Memory B cell (primary cell): ENCODE data around the gene ULK3.

ENCODE experiments used
- ATAC-seq: fragments of 150-1000 bp; cut with Tn5 transposase; 2 replicates; pipeline ENCODE4 v1.10.0; 2021; ENCODE audit warnings: low read depth, mild to moderate bottlenecking, moderate library complexity
- DNase-seq, 2 donors: peaks; one replicate each; pipeline ENCODE4 v3.0.0; 2022; ENCODE audit warnings: low spot score in 2 of 2
- H3K27ac Mint-ChIP-seq: one replicate; pipeline ENCODE4 v1.8.0; 2022; ENCODE audit warnings: mild to moderate bottlenecking, moderate library complexity, mixed read lengths
- H3K27me3 Mint-ChIP-seq: one replicate; pipeline ENCODE4 v1.8.0; 2022; ENCODE audit warnings: mixed read lengths
- H3K36me3 Mint-ChIP-seq: one replicate; pipeline ENCODE4 v1.8.0; 2022; ENCODE audit warnings: mild to moderate bottlenecking, mixed read lengths
- H3K4me1 Mint-ChIP-seq: one replicate; pipeline ENCODE4 v1.8.0; 2022; ENCODE audit warnings: mixed read lengths
- H3K4me3 Mint-ChIP-seq: one replicate; pipeline ENCODE4 v1.8.0; 2022; ENCODE audit warnings: mild to moderate bottlenecking, moderate library complexity, mixed read lengths
- H3K9me3 Mint-ChIP-seq: one replicate; pipeline ENCODE4 v1.8.0; 2022; ENCODE audit warnings: mixed read lengths

The ULK3 gene

GRCh38 chr15:74840851-74841775, 1.8 kb downstream of the ULK3 start:
- peaks cover 42% of the 10 kb centered on the region for H3K4me1 Mint-ChIP-seq
- DNase-seq (no peak), ATAC-seq (no peak)
- H3K4me3 Mint-ChIP-seq: no peak overlapping the region
- H3K27ac Mint-ChIP-seq: no peak overlapping the region
- no peaks in the 10 kb centered on the region for H3K36me3 Mint-ChIP-seq
- H3K9me3 Mint-ChIP-seq: no peaks in the 10 kb centered on the region
- no peaks in the 10 kb centered on the region for H3K27me3 Mint-ChIP-seq

- Mint-ChIP-seq H3K4me1 (peaks cover 36% of the 10 kb centered on the region), H3K27ac (no peak overlapping the region), H3K36me3 (no peaks in the 10 kb centered on the region), H3K27me3 (no peaks in the 10 kb centered on the region), H3K4me3 (no peak overlapping the region), H3K9me3 (no peaks in the 10 kb centered on the region)
- ATAC-seq (no peak), DNase-seq (no peak)
Measured at GRCh38 chr15:74839526-74840395, 3.2 kb downstream of the ULK3 start.

GRCh38 chr15:74838746-74839525, 4.0 kb downstream of the ULK3 start:
- peaks cover 29% of the 10 kb centered on the region for H3K4me1 Mint-ChIP-seq
- H3K27ac Mint-ChIP-seq: no peak overlapping the region
- no peaks in the 10 kb centered on the region for H3K9me3 Mint-ChIP-seq
- H3K36me3 Mint-ChIP-seq: no peaks in the 10 kb centered on the region
- H3K27me3 Mint-ChIP-seq: no peaks in the 10 kb centered on the region
- DNase-seq: no peak
- H3K4me3 Mint-ChIP-seq: no peak overlapping the region
- ATAC-seq: no peak

- Mint-ChIP-seq H3K4me1 (peaks cover 27% of the 10 kb centered on the region), H3K27ac (no peak overlapping the region), H3K9me3 (no peaks in the 10 kb centered on the region), H3K36me3 (no peaks in the 10 kb centered on the region), H3K4me3 (no peak overlapping the region), H3K27me3 (no peaks in the 10 kb centered on the region)
- DNase-seq (no peak), ATAC-seq (no peak)
Measured at GRCh38 chr15:74838137-74838516, 4.8 kb downstream of the ULK3 start.

- DNase-seq: no peak
- no peaks in the 10 kb centered on the region for H3K9me3 Mint-ChIP-seq
- H3K4me3 Mint-ChIP-seq: no peak overlapping the region
- H3K27me3 Mint-ChIP-seq: no peaks in the 10 kb centered on the region
- H3K27ac Mint-ChIP-seq: peak overlapping the region; percentile 40
- H3K4me1 Mint-ChIP-seq: peaks cover 31% of the 10 kb centered on the region
- H3K36me3 Mint-ChIP-seq: no peaks in the 10 kb centered on the region
- ATAC-seq: no peak
Measured at GRCh38 chr15:74837482-74838136, 5.3 kb downstream of the ULK3 start.

- ATAC-seq: no peak
- H3K27me3 Mint-ChIP-seq: no peaks in the 10 kb centered on the region
- no peak overlapping the region for H3K4me3 Mint-ChIP-seq
- H3K9me3 Mint-ChIP-seq: no peaks in the 10 kb centered on the region
- peak overlapping the region; percentile 40 for H3K27ac Mint-ChIP-seq
- H3K36me3 Mint-ChIP-seq: no peaks in the 10 kb centered on the region
- no peak for DNase-seq
- peaks cover 25% of the 10 kb centered on the region for H3K4me1 Mint-ChIP-seq
Measured at GRCh38 chr15:74836846-74837245, 6.1 kb downstream of the ULK3 start.

- DNase-seq (peak; percentile 32 to 53), ATAC-seq (peak; percentile 60)
- no peak overlapping the region for H3K4me3 Mint-ChIP-seq
- H3K27ac Mint-ChIP-seq: no peak overlapping the region
- H3K36me3 Mint-ChIP-seq: no peaks in the 10 kb centered on the region
- no peaks in the 10 kb centered on the region for H3K27me3 Mint-ChIP-seq
- H3K4me1 Mint-ChIP-seq: peaks cover 12% of the 10 kb centered on the region
- H3K9me3 Mint-ChIP-seq: no peaks in the 10 kb centered on the region
Measured at GRCh38 chr15:74835312-74835823, 7.6 kb downstream of the ULK3 start.

- DNase-seq: no peak
Measured at GRCh38 chr15:74833376-74834107, 9.4 kb downstream of the ULK3 start.

GRCh38 chr15:74832826-74833225, 10.1 kb downstream of the ULK3 start:
- Mint-ChIP-seq H3K4me3 (no peak overlapping the region), H3K27ac (no peak overlapping the region), H3K9me3 (no peaks in the 10 kb centered on the region), H3K4me1 (peaks cover 8% of the 10 kb centered on the region), H3K36me3 (no peaks in the 10 kb centered on the region), H3K27me3 (peaks cover 2% of the 10 kb centered on the region)
- DNase-seq (no peak), ATAC-seq (no peak)

More at GRCh38 chr15:74833376-74834107, 9.4 kb downstream of the ULK3 start:
- Mint-ChIP-seq H3K27me3 (no peaks in the 10 kb centered on the region), H3K27ac (no peak overlapping the region), H3K4me3 (no peak overlapping the region), H3K4me1 (peaks cover 8% of the 10 kb centered on the region), H3K9me3 (no peaks in the 10 kb centered on the region), H3K36me3 (no peaks in the 10 kb centered on the region)
- no peak for ATAC-seq

- ATAC-seq (no peak), DNase-seq (no peak)
- Mint-ChIP-seq H3K4me1 (peaks cover 8% of the 10 kb centered on the region), H3K4me3 (no peak overlapping the region), H3K27me3 (peaks cover 4% of the 10 kb centered on the region), H3K36me3 (no peaks in the 10 kb centered on the region), H3K27ac (no peak overlapping the region), H3K9me3 (no peaks in the 10 kb centered on the region)
Measured at GRCh38 chr15:74831813-74832495, 11.0 kb downstream of the ULK3 start.

- H3K27ac Mint-ChIP-seq: no peak overlapping the region
- peaks cover 4% of the 10 kb centered on the region for H3K27me3 Mint-ChIP-seq
- H3K4me3 Mint-ChIP-seq: no peak overlapping the region
- no peaks in the 10 kb centered on the region for H3K36me3 Mint-ChIP-seq
- H3K4me1 Mint-ChIP-seq: peaks cover 11% of the 10 kb centered on the region
- H3K9me3 Mint-ChIP-seq: no peaks in the 10 kb centered on the region
- no peak for DNase-seq
- no peak for ATAC-seq
Measured at GRCh38 chr15:74830868-74831267, 12.1 kb downstream of the ULK3 start.

GRCh38 chr15:74829991-74830390, 13.0 kb downstream of the ULK3 start:
- H3K4me1 Mint-ChIP-seq: peaks cover 9% of the 10 kb centered on the region
- no peaks in the 10 kb centered on the region for H3K9me3 Mint-ChIP-seq
- H3K27me3 Mint-ChIP-seq: peaks cover 4% of the 10 kb centered on the region
- no peak for ATAC-seq
- no peak overlapping the region for H3K27ac Mint-ChIP-seq
- no peaks in the 10 kb centered on the region for H3K36me3 Mint-ChIP-seq
- DNase-seq: no peak
- no peak overlapping the region for H3K4me3 Mint-ChIP-seq
